HG03060 (cell line): Measurements from ENCODE around the gene ADGRG3.

Experiments
- ATAC-seq: cut with Tn5 transposase; IDR thresholded peaks from one replicate; pipeline ENCODE4 v1.9.1; 2021; ENCODE audit warnings: low read depth, moderate number of reproducible peaks; ENCODE audit not compliant: unreplicated experiment

ADGRG3 gene

GRCh38 chr16:57668263-57668571 lies at the start of gene ADGRG3:
Gene ADGRG3 (plus strand): TSS chr16:57668306. CDS start chr16:57668348, 42 bp downstream.
- ATAC-seq, result no peak

- ATAC-seq, result no peak
Measured at GRCh38 chr16:57619133-57619605, 48.9 kb upstream of the ADGRG3 start.

GRCh38 chr16:57619606-57620334 lies 48.3 kb upstream of the ADGRG3 start:
- ATAC-seq, result no peak

- no peak for ATAC-seq
Measured at GRCh38 chr16:57620335-57621231, 47.5 kb upstream of the ADGRG3 start.

- no peak for ATAC-seq
Measured at GRCh38 chr16:57621521-57622271, 46.4 kb upstream of the ADGRG3 start.

GRCh38 chr16:57622361-57623250 lies 45.5 kb upstream of the ADGRG3 start:
- no peak for ATAC-seq

GRCh38 chr16:57623251-57624043 lies 44.7 kb upstream of the ADGRG3 start:
- no peak for ATAC-seq

- ATAC-seq, result no peak
Measured at GRCh38 chr16:57624044-57624688, 43.9 kb upstream of the ADGRG3 start.

- ATAC-seq, result no peak
Measured at GRCh38 chr16:57624806-57625500, 43.2 kb upstream of the ADGRG3 start.

- no peak for ATAC-seq
Measured at GRCh38 chr16:57626420-57627170, 41.5 kb upstream of the ADGRG3 start.

GRCh38 chr16:57627184-57627871 lies 40.8 kb upstream of the ADGRG3 start:
- ATAC-seq, result no peak

GRCh38 chr16:57628008-57628781 lies 39.9 kb upstream of the ADGRG3 start, which contains the start of gene ADGRG1:
Gene ADGRG1 (plus strand): TSS chr16:57628630. CDS start chr16:57650288, 21,658 bp downstream.
- no peak for ATAC-seq

GRCh38 chr16:57628783-57629293 lies 39.3 kb upstream of the ADGRG3 start:
- no peak for ATAC-seq

- ATAC-seq, result no peak
Measured at GRCh38 chr16:57629516-57630406, 38.3 kb upstream of the ADGRG3 start.

GRCh38 chr16:57630407-57630797 lies 37.7 kb upstream of the ADGRG3 start:
- no peak for ATAC-seq
